Right atrium auricular region (tissue), 2 donors: ENCODE results near the gene STH. TPM values are rescaled to one million over a fixed set of nuclear protein-coding genes. Genes with fewer than 3 reads are reported as not detected.
"Not testable (repeated sequence)": the region's sequence is repeated elsewhere in the genome, so short reads cannot be mapped to it uniquely, and the experiment has no call there.

Source experiments
- DNase-seq: peaks from one replicate; pipeline ENCODE4 v3.0.0-alpha.2; 2019; ENCODE audit warnings: low spot score
- H3K27ac ChIP-seq, 2 donors: fragments of 200-600 bp; sonication (generic); 1 replicate in 1 of 2; 2 replicates in 1 of 2; pipeline ENCODE4 v1.5.1; 2016 to 2019
- H3K27me3 ChIP-seq, 2 donors: fragments of 200-600 bp; sonication (generic); one replicate each; pipeline versions ENCODE4 v1.5.1 to v1.6.0; 2017 to 2019
- H3K36me3 ChIP-seq: fragments of 200-600 bp; sonication (generic); one replicate; pipeline ENCODE4 v1.5.1; 2016
- H3K4me1 ChIP-seq, 2 donors: fragments of 200-600 bp; sonication (generic); one replicate each; pipeline versions ENCODE4 v1.5.1 to v1.6.0; 2017 to 2019
- H3K4me3 ChIP-seq, 2 donors: fragments of 200-600 bp; sonication (generic); 1 replicate in 1 of 2; 2 replicates in 1 of 2; pipeline ENCODE4 v1.5.1; 2017 to 2019; ENCODE audit warnings: mild to moderate bottlenecking in 1 of 2, moderate library complexity in 1 of 2
- H3K9me3 ChIP-seq, 2 donors: fragments of 200-600 bp; sonication (generic); one replicate each; pipeline ENCODE4 v1.5.1; 2019
- CTCF ChIP-seq, 2 donors: fragments of 200-600 bp; sonication (generic); IDR thresholded peaks; one replicate each; pipeline ENCODE4 v1.5.1; 2019; ENCODE audit warnings: antibody characterized with exemption in 2 of 2
- total RNA-seq, 2 donors: library from RNA; depleted of rRNA; stranded (reverse); fragments of >200 nt; gene quantifications; one replicate each; pipeline ENCODE4 v1.1.0, GENCODE V29; 2016

The STH gene
- total RNA-seq, 2 donors from 2014 or later = not detected

- Histone ChIP-seq H3K27me3 (no peaks in the 10 kb centered on the region), H3K9me3 (no peaks in the 10 kb centered on the region), H3K36me3 (no peaks in the 10 kb centered on the region), H3K27ac (no peak overlapping the region), H3K4me1 (no peaks in the 10 kb centered on the region), H3K4me3 (no peak overlapping the region)
- no peak for TF ChIP-seq CTCF (IDR thresholded peaks at IDR 0.05)
- DNase-seq = no peak
Observed at GRCh38 chr17:46013502-46014165, 14.6 kb downstream of the STH start.

GRCh38 chr17:46019408-46019925 lies 20.4 kb downstream of the STH start:
- not testable (repeated sequence) for H3K36me3 ChIP-seq, H3K4me1 ChIP-seq, H3K9me3 ChIP-seq, DNase-seq, H3K27me3 ChIP-seq, H3K27ac ChIP-seq, H3K4me3 ChIP-seq

GRCh38 chr17:46020023-46020761 lies 21.1 kb downstream of the STH start:
- no peak overlapping the region for H3K27ac ChIP-seq
- no peak overlapping the region for H3K4me3 ChIP-seq
- no peaks in the 10 kb centered on the region for H3K36me3 ChIP-seq
- no peaks in the 10 kb centered on the region for H3K4me1 ChIP-seq
- no peaks in the 10 kb centered on the region for H3K27me3 ChIP-seq
- TF ChIP-seq CTCF (IDR thresholded peaks at IDR 0.05) = no peak
- no peak for DNase-seq
- H3K9me3 ChIP-seq = no peaks in the 10 kb centered on the region

- H3K36me3 ChIP-seq = no peaks in the 10 kb centered on the region
Observed at GRCh38 chr17:46020998-46021397, 21.9 kb downstream of the STH start.

GRCh38 chr17:46023366-46023765 lies 24.3 kb downstream of the STH start:
- not testable (repeated sequence) for H3K27me3 ChIP-seq, DNase-seq, H3K9me3 ChIP-seq, H3K36me3 ChIP-seq, H3K27ac ChIP-seq, H3K4me3 ChIP-seq
- peaks cover 0 to 15% of the 10 kb centered on the region in 2 donors for H3K4me1 ChIP-seq

More at GRCh38 chr17:46020998-46021397, 21.9 kb downstream of the STH start:
- H3K27ac ChIP-seq = no peak overlapping the region
- TF ChIP-seq CTCF (IDR thresholded peaks at IDR 0.05) = no peak
- no peaks in the 10 kb centered on the region for H3K4me1 ChIP-seq
- H3K27me3 ChIP-seq = no peaks in the 10 kb centered on the region
- no peak for DNase-seq
- no peaks in the 10 kb centered on the region for H3K9me3 ChIP-seq
- H3K4me3 ChIP-seq = no peak overlapping the region

GRCh38 chr17:46023783-46024388 lies 24.8 kb downstream of the STH start:
- Histone ChIP-seq H3K27me3 (no peaks in the 10 kb centered on the region), H3K27ac (no peak overlapping the region), H3K9me3 (no peaks in the 10 kb centered on the region), H3K36me3 (peaks cover 5% of the 10 kb centered on the region), H3K4me3 (no peak overlapping the region), H3K4me1 (peaks cover 0 to 18% of the 10 kb centered on the region in 2 donors)
- DNase-seq = no peak
- no peak for TF ChIP-seq CTCF (IDR thresholded peaks at IDR 0.05)
